HepG2 (cell line): ENCODE results near the gene MC1R. TPM values are rescaled to one million over a fixed set of nuclear protein-coding genes. Genes with fewer than 3 reads are reported as not detected.

Source experiments
- ATAD3A ChIP-seq: sonication (generic); formaldehyde crosslinking; IDR thresholded peaks from 2 replicates; pipeline ENCODE4 v1.4.0; 2020; ENCODE audit warnings: missing genetic modification reagents
- CSRNP1 ChIP-seq: sonication (generic); formaldehyde crosslinking; IDR thresholded peaks from 2 replicates; pipeline ENCODE4 v1.8.1; 2023; ENCODE audit warnings: mild to moderate bottlenecking, missing genetic modification reagents
- DRAP1 ChIP-seq: IDR thresholded peaks from 2 replicates; pipeline ENCODE4 v1.6.1; 2016; ENCODE audit warnings: missing genetic modification reagents, missing compliant biosample characterization
- IKZF1 ChIP-seq: fragments of 450-650 bp; IDR thresholded peaks from 2 replicates; pipeline ENCODE4 v1.7.1; 2016
- RORA ChIP-seq: sonication (generic); formaldehyde crosslinking; IDR thresholded peaks from 2 replicates; pipeline ENCODE4 v1.5.0; 2020; ENCODE audit warnings: mild to moderate bottlenecking, missing genetic modification reagents, moderate library complexity
- TEAD2 ChIP-seq: sonication (generic); formaldehyde crosslinking; IDR thresholded peaks from 2 replicates; pipeline ENCODE4 v1.9.0; 2021; ENCODE audit warnings: missing genetic modification reagents
- TP53 ChIP-seq: sonication (generic); formaldehyde crosslinking; conservative IDR thresholded peaks from 2 replicates; pipeline ENCODE4 v1.4.0; 2020; ENCODE audit warnings: missing genetic modification reagents
- ZNF232 ChIP-seq: sonication (generic); formaldehyde crosslinking; IDR thresholded peaks from 2 replicates; pipeline ENCODE4 v1.4.0; 2020; ENCODE audit warnings: missing genetic modification reagents, borderline replicate concordance
- ZNF234 ChIP-seq: sonication (generic); formaldehyde crosslinking; conservative IDR thresholded peaks from 2 replicates; pipeline ENCODE4 v1.5.1; 2020; ENCODE audit warnings: mild to moderate bottlenecking, missing genetic modification reagents
- ZNF274 ChIP-seq: sonication (generic); formaldehyde crosslinking; IDR thresholded peaks from 2 replicates; pipeline ENCODE4 v1.5.1; 2020; ENCODE audit warnings: mild to moderate bottlenecking, missing genetic modification reagents
- ZNF484 ChIP-seq: sonication (generic); formaldehyde crosslinking; IDR thresholded peaks from 2 replicates; pipeline ENCODE4 v1.5.1; 2020; ENCODE audit warnings: mild to moderate bottlenecking, low read depth, missing genetic modification reagents, borderline replicate concordance
- ZNF782 ChIP-seq: sonication (generic); formaldehyde crosslinking; IDR thresholded peaks from 2 replicates; pipeline ENCODE4 v1.4.0; 2020; ENCODE audit warnings: missing genetic modification reagents, mild to moderate bottlenecking, borderline replicate concordance
- ZSCAN31 ChIP-seq: sonication (generic); formaldehyde crosslinking; IDR thresholded peaks from 2 replicates; pipeline ENCODE4 v1.5.0; 2020; ENCODE audit warnings: low read depth, mild to moderate bottlenecking, missing genetic modification reagents
- polyA plus RNA-seq, 8 experiments: library from polyadenylated mRNA; depleted of rRNA in 3 of 8; stranded (reverse) in 7 of 8; unstranded in 1 of 8; fragments of >200 nt; fragmentation: Illumina TruSeq in 4 of 8; extraction: Trizol in 4 of 8; gene quantifications; 2 replicates each; pipeline versions ENCODE4 v1.2.1 to v1.2.3, GENCODE V29; 2011 to 2016; ENCODE audit warnings: low read depth in 4 of 8, missing spikeins in 1 of 8, mixed read lengths in 1 of 8; ENCODE audit not compliant: insufficient read depth in 1 of 8
- total RNA-seq, 5 experiments: library from RNA; depleted of rRNA; stranded (reverse); fragments of >200 nt; fragmentation: Illumina TruSeq; extraction: Trizol; gene quantifications; 2 replicates each; pipeline ENCODE4 v1.2.3, GENCODE V29; 2016; ENCODE audit warnings: low read depth in 1 of 5
- TF ChIP-seq, protein P1 (sequence below), 2 experiments: sonication (generic) in 1 of 2; formaldehyde crosslinking in 1 of 2; IDR thresholded peaks; 2 replicates each; pipeline versions ENCODE4 v1.4.0 to v1.6.1; 2016 to 2020; ENCODE audit warnings: borderline replicate concordance in 1 of 2, low read depth in 1 of 2, mild to moderate bottlenecking in 1 of 2, missing genetic modification reagents in 1 of 2
- TF ChIP-seq, protein P2 (sequence below), 2 experiments: sonication (generic) in 1 of 2; formaldehyde crosslinking in 1 of 2; IDR thresholded peaks; 2 replicates each; pipeline versions ENCODE4 v1.5.1 to v1.6.1; 2011 to 2020; ENCODE audit warnings: borderline replicate concordance in 1 of 2, low read depth in 1 of 2, low read length in 1 of 2, mild to moderate bottlenecking in 1 of 2, missing genetic modification reagents in 1 of 2, moderate library complexity in 1 of 2
- TF ChIP-seq, protein P3 (sequence below): sonication (generic); formaldehyde crosslinking; IDR thresholded peaks from 2 replicates; pipeline ENCODE4 v1.9.0; 2022; ENCODE audit warnings: missing genetic modification reagents, mild to moderate bottlenecking, borderline replicate concordance

MC1R gene
- total and polyA plus RNA-seq, 2 of the 13 experiments (the other 11 are each of a cell fraction or from before 2014, with no cell fraction given): 9.1 to 14.8 TPM

- TF ChIP-seq, protein P1, sequence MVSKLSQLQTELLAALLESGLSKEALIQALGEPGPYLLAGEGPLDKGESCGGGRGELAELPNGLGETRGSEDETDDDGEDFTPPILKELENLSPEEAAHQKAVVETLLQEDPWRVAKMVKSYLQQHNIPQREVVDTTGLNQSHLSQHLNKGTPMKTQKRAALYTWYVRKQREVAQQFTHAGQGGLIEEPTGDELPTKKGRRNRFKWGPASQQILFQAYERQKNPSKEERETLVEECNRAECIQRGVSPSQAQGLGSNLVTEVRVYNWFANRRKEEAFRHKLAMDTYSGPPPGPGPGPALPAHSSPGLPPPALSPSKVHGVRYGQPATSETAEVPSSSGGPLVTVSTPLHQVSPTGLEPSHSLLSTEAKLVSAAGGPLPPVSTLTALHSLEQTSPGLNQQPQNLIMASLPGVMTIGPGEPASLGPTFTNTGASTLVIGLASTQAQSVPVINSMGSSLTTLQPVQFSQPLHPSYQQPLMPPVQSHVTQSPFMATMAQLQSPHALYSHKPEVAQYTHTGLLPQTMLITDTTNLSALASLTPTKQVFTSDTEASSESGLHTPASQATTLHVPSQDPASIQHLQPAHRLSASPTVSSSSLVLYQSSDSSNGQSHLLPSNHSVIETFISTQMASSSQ (IDR thresholded peaks at IDR 0.05; ENCODE audit: low read depth): no peak
- TF ChIP-seq, protein P1 (CRISPR knock-in tag; IDR thresholded peaks at IDR 0.05; ENCODE audit: borderline replicate concordance): peak; percentile 24; the same call in 1 of the 2 replicates
- TF ChIP-seq CSRNP1 (CRISPR knock-in tag) (peak; percentile 66; the same call in 1 of the 2 replicates), ZNF274 (CRISPR knock-in tag) (peak; percentile 16; the same call in 1 of the 2 replicates), IKZF1 (no peak), RORA (CRISPR knock-in tag) (no peak), TEAD2 (peak; percentile 32; the same call in 1 of the 2 replicates), TP53 (CRISPR knock-in tag) (0 out of 2 replicates have a peak, but pooled peaks have one; percentile 40), ZNF234 (no peak), ZSCAN31 (0 out of 2 replicates have a peak, but pooled peaks have one; percentile 73), ZNF232 (CRISPR knock-in tag) (peak; percentile 38; the same call in 1 of the 2 replicates), DRAP1 (CRISPR knock-in tag) (no peak), ZNF484 (CRISPR knock-in tag) (no peak), ZNF782 (0 out of 2 replicates have a peak, but pooled peaks have one; percentile 16), ATAD3A (CRISPR knock-in tag) (0 out of 2 replicates have a peak, but pooled peaks have one; percentile 50)
- TF ChIP-seq, protein P2, sequence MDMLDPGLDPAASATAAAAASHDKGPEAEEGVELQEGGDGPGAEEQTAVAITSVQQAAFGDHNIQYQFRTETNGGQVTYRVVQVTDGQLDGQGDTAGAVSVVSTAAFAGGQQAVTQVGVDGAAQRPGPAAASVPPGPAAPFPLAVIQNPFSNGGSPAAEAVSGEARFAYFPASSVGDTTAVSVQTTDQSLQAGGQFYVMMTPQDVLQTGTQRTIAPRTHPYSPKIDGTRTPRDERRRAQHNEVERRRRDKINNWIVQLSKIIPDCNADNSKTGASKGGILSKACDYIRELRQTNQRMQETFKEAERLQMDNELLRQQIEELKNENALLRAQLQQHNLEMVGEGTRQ (IDR thresholded peaks at IDR 0.05; ENCODE audit: low read depth, low read length): peak; percentile 44
- TF ChIP-seq, protein P2 (CRISPR knock-in tag; IDR thresholded peaks at IDR 0.05; ENCODE audit: borderline replicate concordance): no peak
- TF ChIP-seq, protein P3, sequence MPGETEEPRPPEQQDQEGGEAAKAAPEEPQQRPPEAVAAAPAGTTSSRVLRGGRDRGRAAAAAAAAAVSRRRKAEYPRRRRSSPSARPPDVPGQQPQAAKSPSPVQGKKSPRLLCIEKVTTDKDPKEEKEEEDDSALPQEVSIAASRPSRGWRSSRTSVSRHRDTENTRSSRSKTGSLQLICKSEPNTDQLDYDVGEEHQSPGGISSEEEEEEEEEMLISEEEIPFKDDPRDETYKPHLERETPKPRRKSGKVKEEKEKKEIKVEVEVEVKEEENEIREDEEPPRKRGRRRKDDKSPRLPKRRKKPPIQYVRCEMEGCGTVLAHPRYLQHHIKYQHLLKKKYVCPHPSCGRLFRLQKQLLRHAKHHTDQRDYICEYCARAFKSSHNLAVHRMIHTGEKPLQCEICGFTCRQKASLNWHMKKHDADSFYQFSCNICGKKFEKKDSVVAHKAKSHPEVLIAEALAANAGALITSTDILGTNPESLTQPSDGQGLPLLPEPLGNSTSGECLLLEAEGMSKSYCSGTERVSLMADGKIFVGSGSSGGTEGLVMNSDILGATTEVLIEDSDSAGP (CRISPR knock-in tag): 0 out of 2 replicates have a peak, but pooled peaks have one; percentile 7
Measured at GRCh38 chr16:89921131-89921701, 2.6 kb downstream of the MC1R start (continued).
